ENCODE data around the gene TMOD2.

Gene TMOD2

DNA sequence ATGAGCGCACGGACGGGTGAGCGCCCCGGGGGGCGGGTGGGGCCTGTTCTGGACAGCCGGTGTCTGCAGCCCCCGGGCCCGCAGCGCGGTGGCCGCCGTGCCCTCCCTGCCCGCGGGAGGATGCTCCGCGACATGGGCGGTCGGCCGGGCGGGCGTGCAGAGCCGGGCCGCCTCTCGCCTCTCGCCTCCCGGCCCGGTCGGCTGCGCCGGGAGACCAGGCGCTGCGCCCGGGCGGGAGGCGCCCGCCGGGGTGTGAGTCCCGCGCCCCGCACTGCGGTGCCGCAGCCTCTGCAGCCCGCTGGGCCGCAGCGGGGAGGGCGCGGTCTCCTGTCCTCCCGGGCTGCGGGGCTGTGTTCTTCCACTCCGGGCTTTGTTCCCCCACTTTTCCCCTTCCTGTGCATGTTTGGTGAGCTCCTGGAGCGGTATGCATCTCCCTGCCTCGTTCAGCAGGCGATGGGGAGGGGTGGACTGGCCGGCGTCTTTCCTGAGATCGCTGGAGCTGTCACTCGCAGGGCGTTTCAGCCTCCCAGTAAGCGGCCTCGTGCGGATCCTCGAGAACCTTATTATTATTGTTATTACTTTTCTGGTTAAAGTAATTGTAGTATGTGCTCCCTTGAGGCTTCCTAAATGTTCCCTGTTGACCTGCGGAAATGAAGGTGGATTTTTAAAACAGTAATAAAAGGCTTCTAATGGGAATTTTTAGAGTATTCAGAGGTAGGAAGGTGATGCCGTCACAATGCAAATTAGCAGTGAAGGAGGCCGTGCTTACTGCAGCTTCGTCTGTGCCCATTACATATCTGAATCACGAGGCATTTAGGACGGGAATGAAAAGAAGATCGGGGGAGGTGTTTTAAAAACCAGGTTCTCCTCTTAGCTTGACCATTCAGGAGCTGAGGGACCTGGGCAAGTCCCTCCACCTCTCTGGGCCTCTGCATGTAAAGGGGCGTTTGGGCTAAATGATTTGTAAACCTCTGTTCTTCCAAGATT, 593 bp downstream of the TMOD2 start:
- Mint-ChIP-seq H3K4me1 (ENCODE audit: low read depth) (peaks cover 32% of the 10 kb centered on the region), H3K4me3 (peak overlapping the region; percentile 88), H3K36me3 (no peaks in the 10 kb centered on the region), H3K27ac (peak overlapping the region; percentile 61), H3K27me3 (no peaks in the 10 kb centered on the region), H3K9me3 (ENCODE audit: low read depth) (no peaks in the 10 kb centered on the region)

DNA sequence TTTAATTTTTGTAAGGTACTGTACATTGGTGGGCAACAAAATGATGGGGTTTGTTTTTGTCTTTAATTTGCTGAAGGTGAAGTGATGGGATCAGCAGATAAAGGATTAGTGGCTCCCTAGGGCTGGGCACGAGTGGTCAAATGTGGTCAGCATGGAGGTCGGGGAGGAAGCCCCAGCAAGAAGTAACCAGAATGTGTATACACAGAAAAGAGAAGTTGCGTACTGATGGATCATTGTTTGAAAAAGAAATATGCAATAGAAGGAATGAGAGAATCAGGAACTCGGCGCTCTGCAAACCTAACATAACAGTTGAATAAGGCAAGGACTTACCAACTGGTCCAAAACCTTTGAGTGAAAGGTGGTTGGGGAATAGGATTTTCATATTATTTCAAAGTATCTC, 1.5 kb downstream of the TMOD2 start:
- Mint-ChIP-seq H3K36me3 (no peaks in the 10 kb centered on the region), H3K4me3 (peak overlapping the region; percentile 88), H3K9me3 (ENCODE audit: low read depth) (no peaks in the 10 kb centered on the region), H3K4me1 (ENCODE audit: low read depth) (peaks cover 32% of the 10 kb centered on the region), H3K27ac (no peak overlapping the region), H3K27me3 (no peaks in the 10 kb centered on the region)

DNA sequence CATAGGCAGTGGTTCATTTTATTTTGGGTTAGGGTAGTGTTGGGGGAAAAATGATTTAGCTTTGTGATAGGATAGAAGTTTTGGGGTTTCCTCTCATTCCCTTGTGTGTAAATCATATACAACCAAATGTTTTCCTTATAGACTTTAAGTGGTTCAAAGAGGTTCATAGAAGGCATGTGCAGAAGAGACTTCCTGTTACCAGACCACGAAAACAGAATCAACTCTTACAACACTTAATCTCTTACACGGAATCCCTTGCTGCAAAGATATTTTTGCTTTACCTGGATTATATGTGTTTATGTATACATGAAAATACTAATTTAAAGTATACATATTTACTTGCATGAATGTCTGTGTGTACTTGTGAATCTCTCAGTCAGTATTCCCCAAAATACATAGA, 2.9 kb downstream of the TMOD2 start:
- Mint-ChIP-seq H3K4me3 (peak overlapping the region; percentile 1), H3K27me3 (no peaks in the 10 kb centered on the region), H3K27ac (no peak overlapping the region)

DNA sequence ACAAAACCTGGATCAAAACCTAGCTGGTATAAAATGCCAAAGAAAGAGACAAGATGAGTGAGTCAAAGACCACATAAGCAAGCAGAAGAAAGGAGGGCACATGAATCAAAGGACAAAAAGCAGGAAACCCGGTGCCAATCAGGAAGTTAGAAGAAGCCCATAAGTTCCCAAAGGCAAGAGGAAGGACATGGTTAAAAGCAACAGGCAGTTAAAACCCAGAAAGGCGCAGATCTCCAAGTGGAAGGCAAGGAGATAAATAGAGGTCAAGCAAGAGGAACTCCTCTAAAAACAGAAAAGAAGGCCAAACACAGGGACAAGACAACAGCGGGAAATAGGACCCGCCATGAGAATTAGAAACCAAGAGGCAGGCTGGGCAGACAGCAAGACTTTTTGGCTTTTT, 4.4 kb downstream of the TMOD2 start:
- no peaks in the 10 kb centered on the region for H3K27me3 Mint-ChIP-seq
- no peak overlapping the region for H3K4me3 Mint-ChIP-seq
- peaks cover 28% of the 10 kb centered on the region for H3K4me1 Mint-ChIP-seq (ENCODE audit: low read depth)
- H3K27ac Mint-ChIP-seq, result no peak overlapping the region
- H3K36me3 Mint-ChIP-seq, result no peaks in the 10 kb centered on the region
- H3K9me3 Mint-ChIP-seq (ENCODE audit: low read depth), result no peaks in the 10 kb centered on the region

More for the DNA sequence above, 2.9 kb downstream of the TMOD2 start:
- peaks cover 32% of the 10 kb centered on the region for H3K4me1 Mint-ChIP-seq (ENCODE audit: low read depth)
- H3K36me3 Mint-ChIP-seq, result no peaks in the 10 kb centered on the region
- H3K9me3 Mint-ChIP-seq (ENCODE audit: low read depth), result no peaks in the 10 kb centered on the region

DNA sequence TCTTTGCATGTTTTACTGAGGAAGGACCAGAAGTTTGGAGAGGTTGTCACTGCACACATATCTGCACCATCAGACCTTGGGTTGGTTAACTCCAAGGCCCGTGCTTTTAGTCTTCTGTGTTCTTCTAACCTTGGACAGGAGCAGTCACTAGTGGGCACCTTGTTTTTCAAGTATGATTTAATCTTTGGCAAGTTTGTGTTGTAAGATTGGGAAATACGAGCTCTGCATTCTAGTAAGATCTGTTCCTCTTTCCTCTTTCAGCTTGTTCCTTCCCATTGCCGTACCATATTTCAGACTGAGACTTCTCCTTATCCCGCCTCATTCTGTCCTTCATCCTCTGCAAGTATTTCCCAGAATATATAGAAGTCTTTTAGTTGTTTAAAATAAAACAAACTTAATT, 5.1 kb downstream of the TMOD2 start:
- Mint-ChIP-seq H3K4me3 (no peak overlapping the region), H3K36me3 (no peaks in the 10 kb centered on the region), H3K4me1 (ENCODE audit: low read depth) (peaks cover 24% of the 10 kb centered on the region), H3K9me3 (ENCODE audit: low read depth) (no peaks in the 10 kb centered on the region), H3K27ac (no peak overlapping the region), H3K27me3 (no peaks in the 10 kb centered on the region)

DNA sequence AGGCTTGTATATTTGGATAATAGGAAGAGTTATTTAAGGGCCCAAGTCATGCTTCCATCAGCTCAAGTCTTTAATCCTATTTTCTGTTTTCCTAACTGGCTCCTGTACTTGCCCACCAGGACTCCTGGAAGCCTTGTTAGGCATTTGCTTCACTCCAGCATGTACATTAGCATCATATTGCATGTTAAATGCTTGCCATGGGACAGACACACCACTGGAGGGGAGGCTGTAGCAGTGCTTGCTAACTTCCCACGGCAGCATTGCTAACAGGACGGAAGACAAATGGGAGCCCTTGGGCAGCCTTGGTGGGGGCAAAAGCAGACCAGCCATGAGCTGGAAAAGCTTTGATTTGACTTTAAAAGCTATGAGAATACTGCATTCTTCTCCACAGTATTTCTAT, 6.1 kb downstream of the TMOD2 start:
- Mint-ChIP-seq H3K9me3 (ENCODE audit: low read depth) (no peaks in the 10 kb centered on the region), H3K4me3 (no peak overlapping the region), H3K4me1 (ENCODE audit: low read depth) (peaks cover 20% of the 10 kb centered on the region), H3K27me3 (no peaks in the 10 kb centered on the region), H3K27ac (no peak overlapping the region), H3K36me3 (no peaks in the 10 kb centered on the region)

DNA sequence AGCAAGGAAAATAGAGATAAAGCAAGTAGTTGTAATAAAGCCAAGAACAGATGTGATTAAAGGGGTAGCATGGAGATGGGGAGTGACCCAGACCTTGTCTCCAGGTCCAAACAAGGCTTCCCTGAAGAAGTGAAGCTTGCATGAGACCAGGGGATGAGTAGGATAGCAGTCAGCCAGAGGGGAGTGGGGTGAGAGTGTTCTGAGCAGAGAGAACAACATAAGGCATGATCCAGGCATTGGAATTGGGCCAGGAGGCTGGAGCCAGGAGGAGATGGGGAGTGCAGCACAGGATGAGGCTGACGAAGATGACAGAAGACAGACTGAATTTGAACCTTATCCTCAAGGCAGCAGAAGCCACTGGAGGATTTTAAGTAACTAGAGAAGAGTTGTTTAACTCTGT, 7.2 kb downstream of the TMOD2 start:
- H3K27ac Mint-ChIP-seq, result no peak overlapping the region
- H3K27me3 Mint-ChIP-seq, result no peaks in the 10 kb centered on the region
- no peak overlapping the region for H3K4me3 Mint-ChIP-seq
- no peaks in the 10 kb centered on the region for H3K36me3 Mint-ChIP-seq
- peaks cover 9% of the 10 kb centered on the region for H3K4me1 Mint-ChIP-seq (ENCODE audit: low read depth)
- no peaks in the 10 kb centered on the region for H3K9me3 Mint-ChIP-seq (ENCODE audit: low read depth)

DNA sequence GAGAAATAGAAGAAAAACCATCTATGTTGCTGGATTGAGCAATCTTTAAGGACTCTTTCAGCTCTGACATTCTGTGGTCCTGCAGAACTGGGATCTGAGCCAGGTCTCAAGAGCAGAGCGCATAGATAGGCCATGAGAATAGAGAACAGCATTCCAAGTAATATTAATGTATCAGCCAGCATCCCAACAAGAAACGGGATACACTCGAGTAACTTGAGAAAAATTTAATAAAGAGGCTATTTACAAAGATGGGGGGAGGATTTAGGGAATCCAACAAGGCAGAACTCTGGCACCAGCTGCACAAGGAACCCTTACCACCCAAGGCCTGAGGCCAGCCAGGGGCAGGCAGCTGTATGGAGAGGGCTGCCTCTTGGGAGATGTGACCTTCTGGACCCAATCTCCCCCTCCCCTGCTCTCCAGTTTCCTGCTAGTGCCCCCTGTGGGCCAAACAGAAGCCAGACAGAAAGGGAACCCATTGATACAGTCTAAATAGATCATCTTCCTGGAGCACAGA, 8.2 kb downstream of the TMOD2 start:
- Mint-ChIP-seq H3K27me3 (no peaks in the 10 kb centered on the region), H3K4me1 (ENCODE audit: low read depth) (peaks cover 1% of the 10 kb centered on the region), H3K9me3 (ENCODE audit: low read depth) (no peaks in the 10 kb centered on the region), H3K27ac (no peak overlapping the region), H3K4me3 (no peak overlapping the region), H3K36me3 (no peaks in the 10 kb centered on the region)

DNA sequence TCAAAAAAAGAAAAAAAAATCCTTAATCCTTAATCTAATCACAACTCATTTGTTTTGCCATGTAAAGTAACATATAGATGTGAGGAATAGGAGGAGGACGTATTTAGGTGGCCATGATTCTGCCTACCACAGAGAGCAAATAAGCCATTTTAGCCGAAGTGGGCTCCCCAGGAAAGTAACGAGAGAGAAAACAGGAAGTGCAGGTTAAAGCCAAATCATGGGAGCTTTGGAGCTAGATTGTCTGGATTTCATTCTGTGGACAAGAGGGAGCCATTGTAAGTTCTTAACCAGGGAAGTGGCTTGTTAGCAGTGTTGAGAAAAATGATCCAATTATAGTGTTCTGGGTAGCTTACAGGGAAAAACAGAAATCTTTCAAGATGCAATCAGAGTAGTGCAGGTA, 9.4 kb downstream of the TMOD2 start:
- Mint-ChIP-seq H3K27me3 (no peaks in the 10 kb centered on the region), H3K27ac (no peak overlapping the region), H3K36me3 (no peaks in the 10 kb centered on the region), H3K4me1 (ENCODE audit: low read depth) (no peaks in the 10 kb centered on the region), H3K9me3 (ENCODE audit: low read depth) (no peaks in the 10 kb centered on the region), H3K4me3 (no peak overlapping the region)

DNA sequence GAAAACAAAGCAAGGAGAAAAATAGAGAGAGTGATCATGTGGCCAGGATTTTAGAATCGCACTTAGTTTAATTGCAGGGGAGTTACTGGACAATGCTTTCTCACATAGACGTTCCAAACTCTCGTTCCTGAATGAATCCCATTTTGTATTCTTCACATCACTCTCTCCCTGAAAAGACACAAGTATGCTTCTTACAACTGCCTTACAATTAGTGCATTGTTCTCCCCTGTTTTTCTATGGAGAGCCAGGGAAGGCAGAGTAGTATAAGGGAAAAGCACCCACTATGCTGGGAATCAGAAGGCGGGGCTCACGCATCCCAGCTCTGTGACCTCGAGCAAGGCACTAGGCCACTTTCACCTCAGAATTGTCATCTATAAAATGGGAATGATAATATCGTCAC, 14.4 kb downstream of the TMOD2 start:
- H3K27me3 Mint-ChIP-seq, result no peaks in the 10 kb centered on the region
- no peak overlapping the region for H3K27ac Mint-ChIP-seq
- no peak overlapping the region for H3K4me3 Mint-ChIP-seq
- H3K36me3 Mint-ChIP-seq, result peaks cover 16% of the 10 kb centered on the region
- peaks cover 13% of the 10 kb centered on the region for H3K4me1 Mint-ChIP-seq (ENCODE audit: low read depth)
- H3K9me3 Mint-ChIP-seq (ENCODE audit: low read depth), result no peaks in the 10 kb centered on the region

DNA sequence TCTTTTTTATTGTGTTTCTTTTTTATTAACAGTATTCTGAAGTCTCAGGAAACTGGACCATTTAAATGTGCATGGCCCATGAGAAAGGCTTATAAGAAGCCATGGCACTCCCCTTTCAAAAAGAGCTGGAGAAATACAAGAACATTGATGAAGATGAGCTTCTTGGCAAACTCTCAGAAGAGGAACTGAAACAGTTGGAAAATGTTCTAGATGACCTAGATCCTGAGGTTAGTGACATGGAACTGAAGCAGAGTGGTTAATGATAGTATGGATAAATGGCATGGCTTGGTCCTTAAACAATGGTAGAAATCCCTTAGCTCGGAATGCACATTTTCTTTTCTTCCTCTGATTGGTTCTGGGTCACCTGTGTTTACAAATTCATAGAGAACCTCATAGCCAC, 14.9 kb downstream of the TMOD2 start:
- Mint-ChIP-seq H3K4me3 (no peak overlapping the region), H3K27ac (peak overlapping the region; percentile 10), H3K27me3 (no peaks in the 10 kb centered on the region), H3K36me3 (peaks cover 19% of the 10 kb centered on the region), H3K4me1 (ENCODE audit: low read depth) (peaks cover 13% of the 10 kb centered on the region), H3K9me3 (ENCODE audit: low read depth) (no peaks in the 10 kb centered on the region)

DNA sequence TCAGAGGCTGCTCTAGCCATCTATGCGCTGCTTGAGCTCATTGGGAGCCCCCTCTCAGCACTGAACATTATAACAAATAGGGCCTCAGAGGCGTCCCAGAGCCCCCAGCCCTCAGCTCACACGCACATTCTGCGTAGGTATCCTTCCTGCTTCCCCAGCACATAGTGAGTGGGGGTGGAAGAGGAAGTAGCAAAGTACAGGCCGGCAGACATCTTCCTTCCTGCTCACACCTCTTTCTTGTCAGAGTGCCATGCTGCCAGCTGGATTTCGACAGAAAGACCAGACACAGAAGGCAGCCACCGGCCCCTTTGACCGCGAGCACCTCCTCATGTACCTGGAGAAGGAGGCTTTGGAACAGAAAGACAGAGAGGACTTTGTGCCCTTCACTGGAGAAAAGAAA, 16.6 kb downstream of the TMOD2 start:
- Mint-ChIP-seq H3K27ac (peak overlapping the region; percentile 74), H3K27me3 (no peaks in the 10 kb centered on the region), H3K4me1 (ENCODE audit: low read depth) (peaks cover 13% of the 10 kb centered on the region), H3K36me3 (peaks cover 19% of the 10 kb centered on the region), H3K9me3 (ENCODE audit: low read depth) (no peaks in the 10 kb centered on the region), H3K4me3 (no peak overlapping the region)

DNA sequence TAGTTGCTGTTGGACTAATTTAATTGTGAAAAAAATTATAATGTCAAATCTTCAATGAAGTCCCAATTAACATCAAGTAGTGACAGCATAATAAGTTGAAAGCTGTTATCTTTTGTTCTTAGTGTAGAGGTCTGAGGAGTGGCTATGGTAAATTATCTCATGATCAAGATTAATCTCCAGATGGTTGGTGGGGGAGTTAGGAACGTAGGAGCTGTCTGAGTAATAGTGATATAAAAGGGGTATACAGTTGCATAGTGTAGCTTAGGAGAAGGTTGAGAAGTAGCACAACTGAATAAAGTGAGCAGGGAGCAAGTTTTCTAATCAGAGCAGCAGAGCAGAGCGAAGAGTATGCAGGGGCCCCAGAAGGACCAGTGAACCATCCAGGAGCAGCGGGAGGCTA, 19.5 kb downstream of the TMOD2 start:
- H3K9me3 Mint-ChIP-seq (ENCODE audit: low read depth), result no peaks in the 10 kb centered on the region
- no peak overlapping the region for H3K4me3 Mint-ChIP-seq
- peaks cover 19% of the 10 kb centered on the region for H3K36me3 Mint-ChIP-seq
- no peaks in the 10 kb centered on the region for H3K27me3 Mint-ChIP-seq
- H3K4me1 Mint-ChIP-seq (ENCODE audit: low read depth), result peaks cover 14% of the 10 kb centered on the region
- no peak overlapping the region for H3K27ac Mint-ChIP-seq

DNA sequence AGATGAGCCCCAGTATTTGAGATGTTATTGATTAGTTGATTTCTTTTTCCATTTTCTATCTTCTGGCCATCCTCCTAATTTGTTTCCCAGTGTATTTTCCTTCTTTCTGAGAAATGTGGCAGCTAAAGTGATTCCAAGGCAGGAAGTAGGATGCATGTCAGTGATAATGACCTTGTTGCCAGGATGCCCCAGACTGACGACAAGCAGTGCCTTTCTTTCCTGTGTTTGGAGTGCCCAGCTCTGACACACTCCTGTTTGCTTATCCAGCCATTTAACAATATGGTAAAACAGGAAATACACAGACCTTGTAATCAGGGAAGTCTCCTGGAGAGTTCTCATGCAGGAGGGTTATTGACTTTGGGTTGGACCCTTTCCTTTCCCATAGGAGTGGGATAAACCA, 20.4 kb downstream of the TMOD2 start:
- Mint-ChIP-seq H3K4me3 (no peak overlapping the region), H3K36me3 (peaks cover 16% of the 10 kb centered on the region), H3K4me1 (ENCODE audit: low read depth) (peaks cover 18% of the 10 kb centered on the region), H3K9me3 (ENCODE audit: low read depth) (no peaks in the 10 kb centered on the region), H3K27ac (no peak overlapping the region), H3K27me3 (no peaks in the 10 kb centered on the region)

DNA sequence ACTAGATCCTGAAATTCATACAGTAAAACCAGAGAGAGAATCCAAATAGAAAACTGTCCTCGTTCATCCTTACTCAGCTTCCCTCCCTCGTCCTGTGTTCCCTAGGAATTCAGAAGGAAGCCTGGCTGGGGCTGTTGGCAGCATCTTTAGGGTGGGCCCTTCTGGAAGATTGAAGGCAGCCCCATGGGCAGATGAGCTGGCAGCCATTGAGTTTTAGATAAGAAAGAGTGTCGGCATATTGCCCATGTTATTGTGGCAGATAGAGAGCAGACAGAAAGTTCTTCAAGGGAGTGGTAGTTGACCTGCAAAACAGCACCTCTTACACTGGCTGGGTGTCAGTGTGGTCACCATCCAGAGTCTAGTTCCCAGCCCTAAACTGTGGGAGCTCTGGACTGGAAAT, 23.5 kb downstream of the TMOD2 start:
- H3K36me3 Mint-ChIP-seq, result peaks cover 12% of the 10 kb centered on the region
- no peak overlapping the region for H3K4me3 Mint-ChIP-seq
- no peaks in the 10 kb centered on the region for H3K27me3 Mint-ChIP-seq
- no peaks in the 10 kb centered on the region for H3K9me3 Mint-ChIP-seq (ENCODE audit: low read depth)
- no peak overlapping the region for H3K27ac Mint-ChIP-seq
- H3K4me1 Mint-ChIP-seq (ENCODE audit: low read depth), result peaks cover 5% of the 10 kb centered on the region

Data from activated naive CD8-positive, alpha-beta T cell (primary cell).